LNCAP (cell line): Measurements from ENCODE around the gene ATP6V0E2.

Experiments used
- TF ChIP-seq, protein P1 (sequence below): fragments of 450-650 bp; IDR thresholded peaks from 2 replicates; pipeline ENCODE4 v1.5.1; 2017; ENCODE audit warnings: mild to moderate bottlenecking

Gene ATP6V0E2

GRCh38 chr7:149854611-149855360 lies 19.0 kb upstream of the ATP6V0E2 start:
- TF ChIP-seq, protein P1, sequence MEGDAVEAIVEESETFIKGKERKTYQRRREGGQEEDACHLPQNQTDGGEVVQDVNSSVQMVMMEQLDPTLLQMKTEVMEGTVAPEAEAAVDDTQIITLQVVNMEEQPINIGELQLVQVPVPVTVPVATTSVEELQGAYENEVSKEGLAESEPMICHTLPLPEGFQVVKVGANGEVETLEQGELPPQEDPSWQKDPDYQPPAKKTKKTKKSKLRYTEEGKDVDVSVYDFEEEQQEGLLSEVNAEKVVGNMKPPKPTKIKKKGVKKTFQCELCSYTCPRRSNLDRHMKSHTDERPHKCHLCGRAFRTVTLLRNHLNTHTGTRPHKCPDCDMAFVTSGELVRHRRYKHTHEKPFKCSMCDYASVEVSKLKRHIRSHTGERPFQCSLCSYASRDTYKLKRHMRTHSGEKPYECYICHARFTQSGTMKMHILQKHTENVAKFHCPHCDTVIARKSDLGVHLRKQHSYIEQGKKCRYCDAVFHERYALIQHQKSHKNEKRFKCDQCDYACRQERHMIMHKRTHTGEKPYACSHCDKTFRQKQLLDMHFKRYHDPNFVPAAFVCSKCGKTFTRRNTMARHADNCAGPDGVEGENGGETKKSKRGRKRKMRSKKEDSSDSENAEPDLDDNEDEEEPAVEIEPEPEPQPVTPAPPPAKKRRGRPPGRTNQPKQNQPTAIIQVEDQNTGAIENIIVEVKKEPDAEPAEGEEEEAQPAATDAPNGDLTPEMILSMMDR = no peak

- TF ChIP-seq, protein P1 = no peak
Measured at GRCh38 chr7:149855361-149856305, 18.1 kb upstream of the ATP6V0E2 start.

- TF ChIP-seq, protein P1 = no peak
Measured at GRCh38 chr7:149856583-149856982, 17.2 kb upstream of the ATP6V0E2 start.

DNA sequence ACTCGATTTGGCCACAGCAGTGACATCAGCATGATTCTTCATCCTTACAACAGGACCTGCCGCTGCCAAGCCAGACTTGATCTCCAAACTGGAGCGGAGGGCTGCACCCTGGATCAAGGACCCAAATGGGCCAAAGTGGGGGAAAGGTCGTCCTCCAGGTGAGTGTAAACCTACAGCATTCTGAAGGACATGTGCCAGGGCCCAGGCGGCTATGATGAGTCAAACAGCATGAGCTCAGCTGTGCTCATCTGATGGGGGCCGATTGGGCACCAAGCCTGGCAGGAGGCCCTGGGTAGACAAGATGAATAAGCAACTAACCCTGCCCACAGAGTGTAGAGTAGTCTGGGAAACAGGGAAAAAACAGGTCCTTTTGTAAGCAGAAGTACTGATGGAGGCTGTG lies 14.4 kb upstream of the ATP6V0E2 start:
- TF ChIP-seq, protein P1 = no peak

GRCh38 chr7:149859876-149860275 lies 13.9 kb upstream of the ATP6V0E2 start:
- TF ChIP-seq, protein P1 = no peak

GRCh38 chr7:149860821-149861727 lies 12.7 kb upstream of the ATP6V0E2 start:
- TF ChIP-seq, protein P1 = peak; percentile 31

DNA sequence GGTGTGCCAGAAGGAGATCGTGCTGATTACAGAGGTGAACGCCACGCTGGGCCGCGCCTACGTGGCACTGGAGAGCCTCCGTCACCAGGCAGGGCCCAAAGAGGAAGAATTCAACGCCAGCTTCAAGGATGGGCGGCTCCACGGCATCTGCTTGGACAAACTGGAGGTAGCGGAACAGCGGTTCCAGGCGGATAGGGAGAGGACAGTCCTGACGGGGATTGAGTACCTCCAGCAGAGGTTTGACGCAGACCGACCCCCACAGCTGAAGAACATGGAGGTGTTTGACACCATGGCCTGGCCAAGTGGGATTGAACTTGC lies 12.1 kb upstream of the ATP6V0E2 start:
- TF ChIP-seq, protein P1 = no peak
